SK-N-SH (cell line): ENCODE data around the gene NOCT. TPM values are rescaled to one million over a fixed set of nuclear protein-coding genes. Genes with fewer than 3 reads are reported as not detected.
"Not testable (repeated sequence)": the region's sequence is repeated elsewhere in the genome, so short reads cannot be mapped to it uniquely, and the experiment has no call there.

Source experiments
- CTCF ChIA-PET: fragments of 300-600, 350-600 bp; formaldehyde crosslinking; extraction: SDS; loops from one replicate; lab custom pipeline; 2021; lab: Yijun Ruan, JAX
- POLR2A ChIA-PET: fragments of 350-600 bp; sonication (Branson Sonifier 250); formaldehyde crosslinking; extraction: SDS; loops from one replicate; lab custom pipeline; 2020; ENCODE audit warnings: antibody characterized with exemption, inconsistent platforms; lab: Yijun Ruan, JAX
- DNase-seq: peaks from one replicate; pipeline ENCODE4 v3.0.0; 2012
- H2AFZ ChIP-seq: fragments of 200-600 bp; sonication (generic); 2 replicates; pipeline ENCODE4 v1.8.1; 2016; ENCODE audit warnings: antibody characterized with exemption, mild to moderate bottlenecking, low read depth
- H3F3A ChIP-seq: fragments of 200-600 bp; sonication (generic); replicated peaks from 2 replicates; pipeline ENCODE3; 2016; ENCODE audit warnings: antibody characterized with exemption, mild to moderate bottlenecking; ENCODE audit not compliant: insufficient read depth
- H3K27ac ChIP-seq, 2 experiments: fragments of 200-500 bp in 1 of 2; fragments of 200-600 bp in 1 of 2; sonication (Bioruptor generic) in 1 of 2; sonication (generic), shearing (Covaris generic) in 1 of 2; 2 replicates each; pipeline versions ENCODE4 v1.5.1 to v1.6.1; 2014 to 2016; ENCODE audit warnings: low read depth in 2 of 2, inconsistent platforms in 1 of 2, low read length in 1 of 2, mild to moderate bottlenecking in 1 of 2, mixed read lengths in 1 of 2
- H3K27me3 ChIP-seq: fragments of 200-600 bp; sonication (generic), shearing (Covaris generic); 2 replicates; pipeline ENCODE4 v1.6.1; 2016; ENCODE audit warnings: mixed run types; ENCODE audit not compliant: insufficient read depth
- H3K36me3 ChIP-seq, 2 experiments: fragments of 200-500 bp in 1 of 2; fragments of 200-600 bp in 1 of 2; sonication (Bioruptor generic) in 1 of 2; sonication (generic) in 1 of 2; replicated peaks in 1 of 2; 2 replicates each; pipeline versions ENCODE3 to v1.5.1; 2014 to 2016; ENCODE audit warnings: low read length in 1 of 2, mild to moderate bottlenecking in 1 of 2; ENCODE audit not compliant: insufficient read depth in 2 of 2, control insufficient read depth in 1 of 2
- H3K4me1 ChIP-seq, 2 experiments: fragments of 200-500 bp in 1 of 2; fragments of 200-600 bp in 1 of 2; sonication (Bioruptor generic) in 1 of 2; sonication (generic), shearing (Covaris generic) in 1 of 2; 2 replicates each; pipeline versions ENCODE4 v1.5.1 to v1.6.1; 2014 to 2016; ENCODE audit warnings: low read depth in 1 of 2, low read length in 1 of 2, mixed run types in 1 of 2; ENCODE audit not compliant: insufficient read depth in 2 of 2, control insufficient read depth in 1 of 2
- H3K4me2 ChIP-seq: fragments of 200-600 bp; sonication (generic), shearing (Covaris generic); 2 replicates; pipeline ENCODE4 v1.6.1; 2017; ENCODE audit warnings: mixed run types
- H3K4me3 ChIP-seq, 2 experiments: fragments of 200-500 bp in 1 of 2; fragments of 200-600 bp in 1 of 2; sonication (Bioruptor generic) in 1 of 2; sonication (generic), shearing (Covaris generic) in 1 of 2; 2 replicates each; pipeline versions ENCODE4 v1.5.1 to v1.8.1; 2014 to 2016; ENCODE audit warnings: low read depth in 2 of 2, inconsistent platforms in 1 of 2, low read length in 1 of 2, mild to moderate bottlenecking in 1 of 2, mixed read lengths in 1 of 2, moderate library complexity in 1 of 2
- H3K79me2 ChIP-seq: fragments of 200-600 bp; sonication (generic); 2 replicates; pipeline ENCODE4 v1.8.1; 2017; ENCODE audit warnings: mild to moderate bottlenecking; ENCODE audit not compliant: insufficient read depth
- H3K9ac ChIP-seq: fragments of 200-600 bp; sonication (generic); 2 replicates; pipeline ENCODE4 v1.6.1; 2017; ENCODE audit warnings: mixed run types
- H3K9me2 ChIP-seq: fragments of 200-600 bp; sonication (generic); 2 replicates; pipeline ENCODE4 v1.6.1; 2017; ENCODE audit warnings: mixed run types
- H3K9me3 ChIP-seq: fragments of 200-600 bp; sonication (generic); 2 replicates; pipeline ENCODE4 v1.6.1; 2017; ENCODE audit warnings: mixed run types, mild to moderate bottlenecking, moderate library complexity
- H4K20me1 ChIP-seq: fragments of 200-600 bp; sonication (generic); 2 replicates; pipeline ENCODE4 v1.6.1; 2017; ENCODE audit warnings: mild to moderate bottlenecking, mixed run types; ENCODE audit not compliant: insufficient read depth
- CTCF ChIP-seq: fragments of 200-600 bp; sonication (generic); IDR thresholded peaks from 2 replicates; pipeline ENCODE4 v1.6.1; 2017; ENCODE audit warnings: antibody characterized with exemption, mild to moderate bottlenecking, moderate library complexity
- ELF1 ChIP-seq: IDR thresholded peaks from 2 replicates; pipeline ENCODE4 v1.4.0; 2012
- EP300 ChIP-seq, 2 experiments: IDR thresholded peaks; 2 replicates each; pipeline versions ENCODE4 v1.4.0 to v1.6.1; 2012; ENCODE audit warnings: borderline replicate concordance in 1 of 2, low read depth in 1 of 2, low read length in 1 of 2
- GABPA ChIP-seq: IDR thresholded peaks from 2 replicates; pipeline ENCODE4 v1.4.0; 2012; ENCODE audit warnings: low read depth, mild to moderate bottlenecking
- JUND ChIP-seq: IDR thresholded peaks from 2 replicates; pipeline ENCODE4 v1.4.0; 2012
- MEF2A ChIP-seq: IDR thresholded peaks from 2 replicates; pipeline ENCODE4 v1.4.0; 2012; ENCODE audit warnings: low read depth, borderline replicate concordance
- NFIC ChIP-seq: IDR thresholded peaks from 2 replicates; pipeline ENCODE4 v1.4.0; 2012; ENCODE audit warnings: borderline replicate concordance
- POLR2AphosphoS5 ChIP-seq: IDR thresholded peaks from 2 replicates; pipeline ENCODE4 v1.6.1; 2012; ENCODE audit warnings: low read depth, low read length
- RCOR1 ChIP-seq: fragments of 150-350 bp; IDR thresholded peaks from 2 replicates; pipeline ENCODE4 v1.6.1; 2017; ENCODE audit warnings: antibody characterized with exemption, low read length
- RXRA ChIP-seq: IDR thresholded peaks from 2 replicates; pipeline ENCODE4 v1.4.0; 2012; ENCODE audit warnings: low read depth, mild to moderate bottlenecking, borderline replicate concordance
- SMC3 ChIP-seq: IDR thresholded peaks from 2 replicates; pipeline ENCODE4 v1.6.1; 2012; ENCODE audit warnings: low read depth, low read length, improper control_type of control experiment
- TEAD4 ChIP-seq: IDR thresholded peaks from 2 replicates; pipeline ENCODE4 v1.4.0; 2012; ENCODE audit warnings: mild to moderate bottlenecking, borderline replicate concordance; ENCODE audit not compliant: insufficient read depth
- ZBTB33 ChIP-seq: IDR thresholded peaks from 2 replicates; pipeline ENCODE4 v1.4.0; 2012; ENCODE audit warnings: low read depth, borderline replicate concordance
- WGBS: methylation state at CpG from one replicate; pipeline ENCODE4 v1.1.6; 2017; ENCODE audit warnings: low lambda C conversion rate; 5-methylcytosine and 5-hydroxymethylcytosine counted together
- polyA plus RNA-seq, 3 experiments: library from polyadenylated mRNA; depleted of rRNA; stranded (reverse); fragments of >200 nt; gene quantifications; 2 replicates each; pipeline ENCODE4 v1.2.3, GENCODE V29; 2012
- TF ChIP-seq, protein P1 (sequence below): fragments of 150-350 bp; IDR thresholded peaks from 2 replicates; pipeline ENCODE4 v1.6.1; 2017; ENCODE audit warnings: antibody characterized with exemption, low read length, low read depth, borderline replicate concordance
- TF ChIP-seq, protein P2 (sequence below): IDR thresholded peaks from 2 replicates; pipeline ENCODE4 v1.4.0; 2012; ENCODE audit warnings: low read depth, borderline replicate concordance
- TF ChIP-seq, protein P3 (sequence below): IDR thresholded peaks from 2 replicates; pipeline ENCODE4; 2012
- TF ChIP-seq, protein P4 (sequence below): fragments of 150-350 bp; IDR thresholded peaks from 2 replicates; pipeline ENCODE4 v1.6.1; 2016; ENCODE audit warnings: mild to moderate bottlenecking, low read depth, low read length

NOCT gene
- polyA plus RNA-seq, 1 of the 3 experiments (the other 2 are of a cell fraction) = 3.8 TPM

GRCh38 chr4:139059026-139059425 lies 43.4 kb downstream of the NOCT start:
- H3K4me3 ChIP-seq, POLR2A ChIA-PET, H3K4me2 ChIP-seq, H3K4me1 ChIP-seq, H4K20me1 ChIP-seq, DNase-seq, H3K27ac ChIP-seq, H3K9me3 ChIP-seq, H3K27me3 ChIP-seq, H3K9me2 ChIP-seq, H2AFZ ChIP-seq, H3K9ac ChIP-seq: not testable (repeated sequence)
- H3K79me2 ChIP-seq = peaks cover 47% of the 10 kb centered on the region
- 88% methylated on average over 4 of the region's 4 CpGs for WGBS
- H3K36me3 ChIP-seq = peaks cover 71 to 86% of the 10 kb centered on the region in 2 experiments
- CTCF ChIA-PET = interaction anchor here (3.9 kb wide), 1 partner anchor 28 kb away, joined by 17 read pairs; no protein-coding TSS in a partner anchor
- peaks cover 30% of the 10 kb centered on the region for H3F3A ChIP-seq

DNA sequence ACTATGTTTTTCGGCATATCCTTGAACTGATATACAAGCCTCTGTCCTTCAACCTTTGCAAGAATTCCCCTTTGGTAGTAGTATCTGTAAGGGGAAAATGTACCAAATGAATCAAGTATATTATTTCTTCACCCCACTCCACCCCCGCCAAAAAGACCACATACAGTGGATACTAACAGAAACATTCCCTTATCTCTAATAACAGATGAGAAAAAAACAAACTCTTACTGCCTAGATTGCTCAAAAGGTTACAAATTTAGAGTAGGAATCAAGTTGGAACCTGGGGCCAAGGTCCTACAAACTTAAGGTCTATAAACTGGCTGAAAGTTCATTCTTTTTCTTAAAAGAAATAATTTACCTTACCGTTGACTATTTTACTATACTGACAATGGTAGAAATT lies 45.0 kb downstream of the NOCT start:
- H3K79me2 ChIP-seq = peaks cover 33% of the 10 kb centered on the region

More for the DNA sequence above, 45.0 kb downstream of the NOCT start:
- no peaks in the 10 kb centered on the region for H3K9me2 ChIP-seq
- no peak overlapping the region for H3K4me3 ChIP-seq
- H3F3A ChIP-seq = peaks cover 25% of the 10 kb centered on the region
- H3K4me2 ChIP-seq = no peak overlapping the region
- H3K9ac ChIP-seq = no peak overlapping the region
- no peak overlapping the region for H2AFZ ChIP-seq
- H3K4me1 ChIP-seq = no peaks in the 10 kb centered on the region
- H3K27me3 ChIP-seq = no peaks in the 10 kb centered on the region
- CTCF ChIA-PET = no interaction called here
- no peak for TF ChIP-seq EP300 (IDR thresholded peaks at IDR 0.05; ENCODE audit: borderline replicate concordance in 1 of 2, low read depth in 1 of 2, low read length in 1 of 2)
- no peak for TF ChIP-seq POLR2AphosphoS5
- TF ChIP-seq GABPA = no peak
- TF ChIP-seq MEF2A = no peak
- no peak for TF ChIP-seq TEAD4
- no peak for TF ChIP-seq CTCF
- no peak for TF ChIP-seq JUND
- TF ChIP-seq, protein P1, sequence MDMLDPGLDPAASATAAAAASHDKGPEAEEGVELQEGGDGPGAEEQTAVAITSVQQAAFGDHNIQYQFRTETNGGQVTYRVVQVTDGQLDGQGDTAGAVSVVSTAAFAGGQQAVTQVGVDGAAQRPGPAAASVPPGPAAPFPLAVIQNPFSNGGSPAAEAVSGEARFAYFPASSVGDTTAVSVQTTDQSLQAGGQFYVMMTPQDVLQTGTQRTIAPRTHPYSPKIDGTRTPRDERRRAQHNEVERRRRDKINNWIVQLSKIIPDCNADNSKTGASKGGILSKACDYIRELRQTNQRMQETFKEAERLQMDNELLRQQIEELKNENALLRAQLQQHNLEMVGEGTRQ = no peak
- TF ChIP-seq, protein P2, sequence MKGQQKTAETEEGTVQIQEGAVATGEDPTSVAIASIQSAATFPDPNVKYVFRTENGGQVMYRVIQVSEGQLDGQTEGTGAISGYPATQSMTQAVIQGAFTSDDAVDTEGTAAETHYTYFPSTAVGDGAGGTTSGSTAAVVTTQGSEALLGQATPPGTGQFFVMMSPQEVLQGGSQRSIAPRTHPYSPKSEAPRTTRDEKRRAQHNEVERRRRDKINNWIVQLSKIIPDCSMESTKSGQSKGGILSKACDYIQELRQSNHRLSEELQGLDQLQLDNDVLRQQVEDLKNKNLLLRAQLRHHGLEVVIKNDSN = no peak
- no peak for TF ChIP-seq SMC3
- TF ChIP-seq, protein P3, sequence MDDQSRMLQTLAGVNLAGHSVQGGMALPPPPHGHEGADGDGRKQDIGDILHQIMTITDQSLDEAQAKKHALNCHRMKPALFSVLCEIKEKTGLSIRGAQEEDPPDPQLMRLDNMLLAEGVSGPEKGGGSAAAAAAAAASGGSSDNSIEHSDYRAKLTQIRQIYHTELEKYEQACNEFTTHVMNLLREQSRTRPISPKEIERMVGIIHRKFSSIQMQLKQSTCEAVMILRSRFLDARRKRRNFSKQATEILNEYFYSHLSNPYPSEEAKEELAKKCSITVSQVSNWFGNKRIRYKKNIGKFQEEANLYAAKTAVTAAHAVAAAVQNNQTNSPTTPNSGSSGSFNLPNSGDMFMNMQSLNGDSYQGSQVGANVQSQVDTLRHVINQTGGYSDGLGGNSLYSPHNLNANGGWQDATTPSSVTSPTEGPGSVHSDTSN = no peak
- TF ChIP-seq RCOR1 = no peak
- no peak for TF ChIP-seq RXRA
- TF ChIP-seq ELF1 = no peak
- TF ChIP-seq ZBTB33 = no peak
- TF ChIP-seq NFIC = no peak
- TF ChIP-seq, protein P4, sequence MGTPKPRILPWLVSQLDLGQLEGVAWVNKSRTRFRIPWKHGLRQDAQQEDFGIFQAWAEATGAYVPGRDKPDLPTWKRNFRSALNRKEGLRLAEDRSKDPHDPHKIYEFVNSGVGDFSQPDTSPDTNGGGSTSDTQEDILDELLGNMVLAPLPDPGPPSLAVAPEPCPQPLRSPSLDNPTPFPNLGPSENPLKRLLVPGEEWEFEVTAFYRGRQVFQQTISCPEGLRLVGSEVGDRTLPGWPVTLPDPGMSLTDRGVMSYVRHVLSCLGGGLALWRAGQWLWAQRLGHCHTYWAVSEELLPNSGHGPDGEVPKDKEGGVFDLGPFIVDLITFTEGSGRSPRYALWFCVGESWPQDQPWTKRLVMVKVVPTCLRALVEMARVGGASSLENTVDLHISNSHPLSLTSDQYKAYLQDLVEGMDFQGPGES = no peak
- DNase-seq = no peak
- no peaks in the 10 kb centered on the region; the same call in 1 of the 2 replicates for H4K20me1 ChIP-seq
- H3K27ac ChIP-seq = no peak overlapping the region
- WGBS = 97% methylated on average over 3 of the region's 3 CpGs
- peaks cover 61 to 91% of the 10 kb centered on the region in 2 experiments for H3K36me3 ChIP-seq
- POLR2A ChIA-PET = no interaction called here
- no peaks in the 10 kb centered on the region for H3K9me3 ChIP-seq
